Ascending aorta (tissue), 2 donors: ENCODE data around the gene ARID4B. TPM values are rescaled to one million over a fixed set of nuclear protein-coding genes. Genes with fewer than 3 reads are reported as not detected.

Experiments used
- DNase-seq, 2 donors: peaks; one replicate each; pipeline ENCODE4 v3.0.0-alpha.2; 2019; ENCODE audit warnings: low spot score in 2 of 2
- H3K27ac ChIP-seq, 2 donors: fragments of 200-600 bp; sonication (generic); one replicate each; pipeline ENCODE4 v1.5.1; 2016 to 2017; ENCODE audit warnings: mild to moderate bottlenecking in 1 of 2
- H3K27me3 ChIP-seq: fragments of 200-600 bp; sonication (generic); one replicate; pipeline ENCODE4 v1.5.1; 2017
- H3K36me3 ChIP-seq, 2 donors: fragments of 200-600 bp; sonication (generic); one replicate each; pipeline ENCODE4 v1.5.1; 2016
- H3K4me1 ChIP-seq, 2 donors: fragments of 200-600 bp; sonication (generic); one replicate each; pipeline ENCODE4 v1.5.1; 2016 to 2017; ENCODE audit warnings: mild to moderate bottlenecking in 1 of 2
- H3K4me3 ChIP-seq, 2 donors: fragments of 200-600 bp; sonication (generic); one replicate each; pipeline ENCODE4 v1.5.1; 2016 to 2017; ENCODE audit warnings: mild to moderate bottlenecking in 1 of 2
- H3K9me3 ChIP-seq, 2 donors: fragments of 200-600 bp; sonication (generic); one replicate each; pipeline ENCODE4 v1.5.1; 2016
- CTCF ChIP-seq, 3 experiments: fragments of 200-600 bp in 2 of 3; fragments of 450-650 bp in 1 of 3; sonication (generic) in 2 of 3; IDR thresholded peaks; one replicate each; pipeline ENCODE4 v1.5.1; 2016 to 2019; ENCODE audit warnings: antibody characterized with exemption in 3 of 3, mild to moderate bottlenecking in 1 of 3, moderate library complexity in 1 of 3
- intact Hi-C: fragments of 100-400 bp; cut with DNase I; formaldehyde crosslinking; loops from one replicate; pipeline ENCODE4 v1.15.1; 2023
- total RNA-seq: library from RNA; depleted of rRNA; stranded (reverse); fragments of >200 nt; gene quantifications from one replicate; pipeline ENCODE4 v1.1.0, GENCODE V29; 2016

Gene ARID4B
- 22.5 TPM for total RNA-seq

GRCh38 chr1:235327559-235328270, at the start of gene ARID4B:
TSS of gene ARID4B (minus strand) at chr1:235328179. CDS start at chr1:235326919, 1,260 bp downstream.
- intact Hi-C loops = loop anchor here (1.0 to 10.0 kb wide), 7 partner anchors 40 to 743 kb away; partner anchors contain the start of genes B3GALNT2, RBM34, TBCE and TOMM20
- no peak for TF ChIP-seq CTCF (IDR thresholded peaks at IDR 0.05)
- no peaks in the 10 kb centered on the region for H3K9me3 ChIP-seq
- H3K36me3 ChIP-seq = no peaks in the 10 kb centered on the region
- DNase-seq = no peak
- peaks cover 9 to 43% of the 10 kb centered on the region in 2 donors for H3K4me1 ChIP-seq
- H3K27me3 ChIP-seq = no peaks in the 10 kb centered on the region
- peak within 1 kb of the TSS; percentile 95 to 100 for H3K27ac ChIP-seq
- H3K4me3 ChIP-seq = peak within 1 kb of the TSS; percentile 66 to 98

GRCh38 chr1:235375919-235376605, 48.1 kb upstream of the ARID4B start:
- H3K36me3 ChIP-seq = peaks cover 10 to 28% of the 10 kb centered on the region in 2 donors
- H3K9me3 ChIP-seq = no peaks in the 10 kb centered on the region
- intact Hi-C loops = no loop called here
- no peak for DNase-seq
- H3K27me3 ChIP-seq = no peaks in the 10 kb centered on the region
- no peak for TF ChIP-seq CTCF (IDR thresholded peaks at IDR 0.05)
- no peak overlapping the region for H3K27ac ChIP-seq
- no peak overlapping the region for H3K4me3 ChIP-seq
- no peaks in the 10 kb centered on the region for H3K4me1 ChIP-seq

GRCh38 chr1:235369802-235370201, 41.8 kb upstream of the ARID4B start:
- Histone ChIP-seq H3K27ac (no peak overlapping the region), H3K36me3 (peaks cover 0 to 12% of the 10 kb centered on the region in 2 donors), H3K4me1 (peaks cover 0 to 5% of the 10 kb centered on the region in 2 donors), H3K9me3 (no peaks in the 10 kb centered on the region), H3K4me3 (no peak overlapping the region), H3K27me3 (no peaks in the 10 kb centered on the region)
- intact Hi-C loops = no loop called here
- TF ChIP-seq CTCF (IDR thresholded peaks at IDR 0.05) = no peak
- DNase-seq = no peak

GRCh38 chr1:235368428-235368827, 40.4 kb upstream of the ARID4B start:
- Histone ChIP-seq H3K9me3 (no peaks in the 10 kb centered on the region), H3K4me1 (peaks cover 0 to 5% of the 10 kb centered on the region in 2 donors), H3K27me3 (no peaks in the 10 kb centered on the region), H3K36me3 (peaks cover 0 to 9% of the 10 kb centered on the region in 2 donors), H3K27ac (no peak overlapping the region), H3K4me3 (peak overlapping the region; percentile 68 to 77)
- intact Hi-C loops = no loop called here
- TF ChIP-seq CTCF (IDR thresholded peaks at IDR 0.05) = no peak
- DNase-seq = no peak

- Histone ChIP-seq H3K27me3 (no peaks in the 10 kb centered on the region), H3K9me3 (no peaks in the 10 kb centered on the region), H3K36me3 (peaks cover 0 to 6% of the 10 kb centered on the region in 2 donors), H3K27ac (peak within 1 kb of the TSS; percentile 68 to 70), H3K4me3 (peak within 1 kb of the TSS; percentile 68 to 77), H3K4me1 (peaks cover 0 to 5% of the 10 kb centered on the region in 2 donors)
- DNase-seq = peak; percentile 86 to 99
- intact Hi-C loops = loop anchor here (1.0 to 2.0 kb wide), 4 partner anchors 39 to 206 kb away; partner anchors contain the start of genes ARID4B, B3GALNT2, GGPS1 and RBM34
- TF ChIP-seq CTCF (IDR thresholded peaks at IDR 0.05) = peak in 1 of 3 experiments; percentile 16
Measured at GRCh38 chr1:235367000-235367908, 39.3 kb upstream of the ARID4B start, which contains the start of gene TBCE. TSS of gene TBCE (plus strand) at chr1:235367427. CDS start at chr1:235380050, 12,623 bp downstream.
